HepG2 (cell line): ENCODE data around the gene MAS1L. TPM values are rescaled to one million over a fixed set of nuclear protein-coding genes. Genes with fewer than 3 reads are reported as not detected.

ENCODE experiments used
- ATAC-seq: fragments of 200-7000 bp; cut with Tn5 transposase; 3 replicates; pipeline ENCODE4 v1.9.1; 2020; ENCODE audit warnings: mild to moderate bottlenecking, moderate library complexity
- BruUV-seq: library from RNA; stranded (reverse); fragments of 400-500 nt; replicated peaks from 2 replicates; lab custom pipeline; 2021; lab: Mats Ljungman, UMichigan
- CTCF ChIA-PET: fragments of 300-600 bp; formaldehyde crosslinking; extraction: SDS; loops from one replicate; lab custom pipeline; 2021; ENCODE audit warnings: low total read pairs, inconsistent platforms, low intra/inter-chr PET ratio; lab: Yijun Ruan, JAX
- POLR2A ChIA-PET: fragments of 350-600 bp; sonication (Branson Sonifier 250); formaldehyde crosslinking; loops from one replicate; lab custom pipeline; 2020; ENCODE audit warnings: antibody characterized with exemption, inconsistent platforms; lab: Yijun Ruan, JAX
- DNase-seq: peaks from one replicate; pipeline ENCODE4 v3.0.0-alpha.2; 2015; ENCODE audit warnings: low spot score
- FAIRE-seq: peaks from 3 replicates; lab custom pipeline; 2011; peaks lifted over from hg19 to GRCh38; lab: Jason Lieb, UNC
- H2AFZ ChIP-seq: one replicate; pipeline ENCODE4 v1.6.1; 2011; ENCODE audit warnings: low read length, inconsistent platforms
- H3K27ac ChIP-seq: fragments of 300-600 bp; 3 replicates; pipeline ENCODE4 v1.8.0; 2011; ENCODE audit warnings: mixed run types, mild to moderate bottlenecking, mixed read lengths, low read length, inconsistent platforms; ENCODE audit not compliant: insufficient read depth; ENCODE audit errors: extremely low read length
- H3K27me3 ChIP-seq, 2 experiments: fragments of 200-600 bp in 1 of 2; 2 replicates in 1 of 2; 3 replicates in 1 of 2; pipeline versions ENCODE4 v1.6.0 to v1.8.0; 2011; ENCODE audit warnings: low read length in 2 of 2, mild to moderate bottlenecking in 2 of 2, moderate library complexity in 2 of 2, inconsistent platforms in 1 of 2; ENCODE audit not compliant: insufficient read depth in 2 of 2, control insufficient read depth in 1 of 2
- H3K36me3 ChIP-seq, 2 experiments: fragments of 200-600 bp in 1 of 2; replicated peaks in 1 of 2; 2 replicates in 1 of 2; 3 replicates in 1 of 2; pipeline versions ENCODE4 v1.5.1 to v1.8.0; 2011; ENCODE audit warnings: low read length in 2 of 2, inconsistent platforms in 1 of 2; ENCODE audit not compliant: insufficient read depth in 2 of 2, control insufficient read depth in 1 of 2
- H3K4me1 ChIP-seq: 2 replicates; pipeline ENCODE4 v1.5.1; 2012; ENCODE audit warnings: low read length, inconsistent platforms; ENCODE audit not compliant: insufficient read depth
- H3K4me2 ChIP-seq: 2 replicates; pipeline ENCODE4 v1.6.0; 2011; ENCODE audit warnings: low read depth, low read length, inconsistent platforms
- H3K4me3 ChIP-seq, 3 experiments: fragments of 200-600 bp in 1 of 3; sonication (generic), shearing (Covaris generic) in 1 of 3; replicated peaks in 1 of 3; 2 replicates each; pipeline ENCODE4 v1.5.1; 2011 to 2016; ENCODE audit warnings: low read length in 3 of 3, inconsistent platforms in 2 of 3, low read depth in 2 of 3, mild to moderate bottlenecking in 2 of 3, control low read depth in 1 of 3, mixed read lengths in 1 of 3; ENCODE audit not compliant: insufficient read depth in 1 of 3
- H3K79me2 ChIP-seq: one replicate; pipeline ENCODE4 v1.6.1; 2011; ENCODE audit warnings: low read length, inconsistent platforms; ENCODE audit not compliant: insufficient read depth
- H3K9ac ChIP-seq: 2 replicates; pipeline ENCODE4 v1.6.0; 2011; ENCODE audit warnings: mild to moderate bottlenecking, low read depth, low read length, inconsistent platforms; ENCODE audit not compliant: insufficient read depth
- H3K9me3 ChIP-seq: 2 replicates; pipeline ENCODE4 v1.5.1; 2012; ENCODE audit warnings: mild to moderate bottlenecking, low read length
- H4K20me1 ChIP-seq: 2 replicates; pipeline ENCODE4 v1.6.0; 2011; ENCODE audit warnings: inconsistent platforms, mild to moderate bottlenecking, low read length, moderate library complexity; ENCODE audit not compliant: insufficient read depth
- BRD4 ChIP-seq: sonication (generic); formaldehyde crosslinking; IDR thresholded peaks from 2 replicates; pipeline ENCODE4 v1.4.0; 2020; ENCODE audit warnings: missing genetic modification reagents
- KLF12 ChIP-seq: sonication (generic); formaldehyde crosslinking; IDR thresholded peaks from 2 replicates; pipeline ENCODE4 v1.4.0; 2020; ENCODE audit warnings: missing genetic modification reagents, borderline replicate concordance
- MYC ChIP-seq: sonication (generic); formaldehyde crosslinking; IDR thresholded peaks from 2 replicates; pipeline ENCODE4 v1.9.0; 2021; ENCODE audit warnings: missing genetic modification reagents, borderline replicate concordance
- THRA ChIP-seq: sonication (generic); formaldehyde crosslinking; IDR thresholded peaks from 2 replicates; pipeline ENCODE4 v1.4.0; 2020; ENCODE audit warnings: missing genetic modification reagents, borderline replicate concordance
- ZBTB40 ChIP-seq, 2 experiments: fragments of 450-650 bp in 1 of 2; sonication (generic) in 1 of 2; formaldehyde crosslinking in 1 of 2; IDR thresholded peaks; 2 replicates each; pipeline versions ENCODE4 v1.6.1 to v1.8.0; 2016 to 2022; ENCODE audit warnings: antibody characterized with exemption in 1 of 2, mild to moderate bottlenecking in 1 of 2, missing genetic modification reagents in 1 of 2
- WGBS: methylation state at CpG from one replicate; pipeline ENCODE4 v1.1.6; 2017; ENCODE audit warnings: low lambda C conversion rate; 5-methylcytosine and 5-hydroxymethylcytosine counted together
- in situ Hi-C: cut with HindIII; loops from 2 replicates; pipeline ENCODE4 v1.10.0; 2017; ENCODE audit warnings: low pct_unique_long_range_greater_than_20kb; ENCODE audit not compliant: extremely low pct_ligation_motif_present
- intact Hi-C: fragments of 100-400 bp; cut with micrococcal nuclease; formaldehyde crosslinking; loops from one replicate; pipeline ENCODE4 v1.10.0; 2022; ENCODE audit not compliant: unreplicated experiment
- polyA plus RNA-seq, 8 experiments: library from polyadenylated mRNA; depleted of rRNA in 3 of 8; stranded (reverse) in 7 of 8; unstranded in 1 of 8; fragments of >200 nt; fragmentation: Illumina TruSeq in 4 of 8; extraction: Trizol in 4 of 8; gene quantifications; 2 replicates each; pipeline versions ENCODE4 v1.2.1 to v1.2.3, GENCODE V29; 2011 to 2016; ENCODE audit warnings: low read depth in 4 of 8, missing spikeins in 1 of 8, mixed read lengths in 1 of 8; ENCODE audit not compliant: insufficient read depth in 1 of 8
- total RNA-seq, 5 experiments: library from RNA; depleted of rRNA; stranded (reverse); fragments of >200 nt; fragmentation: Illumina TruSeq; extraction: Trizol; gene quantifications; 2 replicates each; pipeline ENCODE4 v1.2.3, GENCODE V29; 2016; ENCODE audit warnings: low read depth in 1 of 5

Gene MAS1L
- total and polyA plus RNA-seq, 2 of the 13 experiments (the other 11 are each of a cell fraction or from before 2014, with no cell fraction given) = not detected

- no peak overlapping the region for H2AFZ ChIP-seq
- TF ChIP-seq ZBTB40 (IDR thresholded peaks at IDR 0.05) (no peak), ZBTB40 (CRISPR knock-in tag; IDR thresholded peaks at IDR 0.05) (no peak), BRD4 (CRISPR knock-in tag) (no peak), THRA (CRISPR knock-in tag) (no peak), KLF12 (CRISPR knock-in tag) (no peak), MYC (CRISPR knock-in tag) (no peak)
- no peak overlapping the region for H3K9ac ChIP-seq
- no peaks in the 10 kb centered on the region for H3K27me3 ChIP-seq
- BruUV-seq = no TSS peak
- H3K4me1 ChIP-seq = no peaks in the 10 kb centered on the region
- H4K20me1 ChIP-seq = no peaks in the 10 kb centered on the region
- 0% methylated on average over 1 of the region's 1 CpG for WGBS
- H3K36me3 ChIP-seq = no peaks in the 10 kb centered on the region
- H3K4me2 ChIP-seq = no peak overlapping the region
- no peak overlapping the region for H3K4me3 ChIP-seq
- FAIRE-seq = no peak
- CTCF ChIA-PET = no interaction called here
- H3K79me2 ChIP-seq = no peaks in the 10 kb centered on the region
- POLR2A ChIA-PET = no interaction called here
- in situ Hi-C loops (no loop called here), intact Hi-C loops (no loop called here)
- no peak overlapping the region for H3K27ac ChIP-seq
- ATAC-seq = no peak; the same call in 2 of the 3 replicates
- no peaks in the 10 kb centered on the region for H3K9me3 ChIP-seq
- no peak for DNase-seq
These were observed 29.5 kb upstream of the MAS1L start for GRCh38 chr6:29517245-29517644.
